ENCODE results near the gene NOL9.

- TF ChIP-seq CTCF (conservative IDR thresholded peaks at IDR 0.05 in 1 of 2, IDR thresholded peaks at IDR 0.05 in 1 of 2; ENCODE audit: extremely low read depth in 1 of 2, insufficient read depth in 1 of 2, low read depth in 1 of 2, low read length in 2 of 2) (no peak), EZH2 (IDR thresholded peaks at IDR 0.05; ENCODE audit: borderline replicate concordance, low read length) (no peak)
Observed at GRCh38 chr1:6590046-6590445, 35.7 kb upstream of the NOL9 start.

Data from mammary epithelial cell (primary cell).